GM10248 (cell line): ENCODE data around the gene PWWP2A.

ENCODE experiments used
- CTCF ChIA-PET: fragments of 300-600 bp; sonication (Branson Sonifier 250); formaldehyde crosslinking; extraction: SDS; loops from one replicate; lab custom pipeline; 2021; ENCODE audit warnings: antibody characterized with exemption; lab: Yijun Ruan, JAX
- POLR2A ChIA-PET: fragments of 350-650 bp; sonication (Branson Sonifier 250); formaldehyde crosslinking; extraction: SDS; loops from one replicate; lab custom pipeline; 2020; ENCODE audit warnings: antibody characterized with exemption; lab: Yijun Ruan, JAX
- DNase-seq: peaks from one replicate; pipeline ENCODE4 v3.0.0; 2012; ENCODE audit errors: extremely low spot score
- CTCF ChIP-seq: IDR thresholded peaks from 2 replicates; pipeline ENCODE4 v1.5.1; 2012; ENCODE audit warnings: mild to moderate bottlenecking, low read depth; ENCODE audit errors: extremely low read depth, missing control alignments, control extremely low read depth

The PWWP2A gene

DNA sequence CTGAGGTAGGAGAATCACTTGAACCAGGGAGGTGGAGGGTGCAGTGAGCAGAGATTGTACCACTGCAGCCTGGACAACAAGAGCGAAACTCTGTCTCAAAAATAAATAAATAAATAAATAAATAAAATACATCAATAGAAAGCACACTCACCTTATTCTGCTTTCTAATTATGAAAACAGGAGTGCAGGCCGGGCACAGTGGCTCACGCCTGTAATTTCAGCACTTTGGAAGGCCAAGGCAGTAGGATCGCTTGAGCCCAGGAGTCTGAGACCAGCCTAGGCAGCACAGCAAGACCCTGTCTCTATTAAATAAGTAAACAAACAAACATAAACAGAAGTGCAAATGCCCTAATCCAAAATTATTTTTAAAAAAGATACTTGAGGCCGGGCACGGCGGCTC is 2.3 kb downstream of the PWWP2A start:
- ChIA-PET CTCF (interaction anchor here (1.3 to 1.5 kb wide), 2 partner anchors 13 to 95 kb away, joined by 4 read pairs; no protein-coding TSS in a partner anchor), POLR2A (no interaction called here)
- no peak for DNase-seq
- TF ChIP-seq CTCF, result no peak

DNA sequence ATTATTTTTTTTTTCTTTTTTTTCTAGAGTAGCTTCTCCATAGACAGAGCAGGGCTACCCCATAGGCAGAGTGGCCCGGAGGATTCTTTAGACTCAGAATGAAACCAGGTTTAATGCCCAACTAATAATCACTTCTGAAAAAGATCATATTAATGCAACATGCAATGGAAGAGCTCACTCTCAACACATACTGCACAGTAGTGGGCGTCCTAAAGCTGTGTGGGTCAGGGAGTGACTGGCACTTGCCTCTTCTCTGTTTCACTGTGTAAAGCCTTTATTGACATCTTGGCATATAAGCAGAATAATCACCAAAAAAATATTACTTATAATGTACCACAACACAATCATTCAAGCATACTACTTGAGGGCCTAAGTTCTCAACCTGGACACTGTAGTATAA is 11.1 kb downstream of the PWWP2A start:
- CTCF ChIA-PET, result interaction anchor here (0.7 to 2.8 kb wide), 4 partner anchors 27 to 273 kb away, joined by 3 to 11 read pairs (median 3); no protein-coding TSS in a partner anchor
- no peak for TF ChIP-seq CTCF
- no peak for DNase-seq
- POLR2A ChIA-PET, result interaction anchor here (0.6 kb wide), 1 partner anchor 54 kb away, joined by 10 read pairs; no protein-coding TSS in a partner anchor

DNA sequence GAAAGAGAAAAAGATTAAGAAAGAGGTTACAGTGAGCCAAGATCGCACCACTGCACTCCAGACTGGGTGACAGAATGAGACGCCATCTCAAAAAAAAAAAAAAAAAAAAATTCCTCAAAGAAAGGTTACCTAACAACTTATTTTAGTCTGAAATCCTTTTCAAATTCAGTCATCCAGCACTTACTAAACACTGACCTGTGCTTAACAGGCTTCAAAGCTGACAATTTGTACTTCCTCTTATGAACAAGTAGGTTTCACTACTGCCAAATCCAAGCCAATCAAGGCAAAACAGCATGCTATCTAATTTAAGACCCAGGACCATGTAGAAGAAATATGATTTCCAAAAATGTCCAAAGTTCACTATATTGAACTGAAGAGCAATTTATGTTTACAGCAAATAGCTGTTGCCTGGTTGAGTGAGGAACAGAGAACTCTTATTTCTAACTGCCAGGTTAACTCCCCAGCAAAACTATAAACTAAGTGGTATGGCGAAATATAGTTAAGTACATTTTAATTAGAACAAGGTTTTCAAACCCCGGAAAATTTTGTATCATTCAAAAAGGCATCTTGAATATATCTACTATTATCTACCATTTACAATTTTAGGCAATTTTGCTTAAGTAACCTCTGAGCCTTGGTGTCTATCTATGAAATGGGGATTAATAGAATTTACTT is 13.4 kb downstream of the PWWP2A start:
- CTCF ChIA-PET, result interaction anchor here (2.8 kb wide), 1 partner anchor 25 kb away, joined by 11 read pairs; no protein-coding TSS in a partner anchor
- peak; percentile 50 for DNase-seq
- TF ChIP-seq CTCF, result no peak
- POLR2A ChIA-PET, result no interaction called here

DNA sequence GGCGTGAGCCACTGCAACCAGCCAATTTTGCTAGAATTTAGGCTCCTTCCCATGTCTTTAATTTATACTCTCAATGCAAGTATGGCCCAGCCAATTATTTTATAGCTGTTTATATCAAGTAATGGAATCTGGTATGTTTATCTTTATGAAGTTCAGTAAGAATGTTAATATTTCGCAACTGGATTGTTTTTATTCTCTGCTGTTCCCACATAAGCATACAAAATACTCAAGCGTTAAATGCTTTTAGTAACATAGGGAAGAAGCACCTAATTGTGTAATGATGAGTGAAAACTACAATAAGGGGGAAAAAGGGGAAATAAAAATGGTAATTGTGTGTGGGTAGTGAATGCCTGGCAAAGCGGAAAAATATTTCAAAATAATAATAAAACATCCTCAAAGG is 21.3 kb downstream of the PWWP2A start:
- no peak for DNase-seq
- ChIA-PET CTCF (interaction anchor here (1.2 kb wide), 1 partner anchor 9 kb away, joined by 3 read pairs; no protein-coding TSS in a partner anchor), POLR2A (no interaction called here)
- TF ChIP-seq CTCF, result no peak

DNA sequence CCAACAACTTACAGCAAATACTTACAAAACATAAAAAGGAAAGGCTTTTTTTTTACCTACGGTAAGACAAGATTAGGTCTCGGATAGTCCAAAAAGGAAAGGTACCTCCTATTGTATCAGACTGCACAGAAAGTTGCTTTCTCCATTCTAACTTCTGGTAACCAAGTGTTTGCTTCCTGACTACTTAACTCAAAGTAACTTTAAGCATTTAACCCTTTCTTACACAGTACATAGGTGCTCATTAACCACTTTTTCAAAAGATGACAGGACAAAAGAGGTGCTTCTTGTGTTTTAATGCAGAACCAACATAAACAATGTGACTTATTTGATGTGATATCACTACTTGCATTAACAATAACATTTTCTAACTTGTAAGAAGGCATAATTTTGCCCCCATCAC is 23.1 kb downstream of the PWWP2A start:
- no peak for TF ChIP-seq CTCF
- ChIA-PET CTCF (no interaction called here), POLR2A (no interaction called here)

GRCh38 chr5:160092960-160093707 is 26.1 kb downstream of the PWWP2A start:
- no peak for TF ChIP-seq CTCF
- ChIA-PET CTCF (interaction anchor here (0.7 to 2.9 kb wide), 2 partner anchors 10 to 12 kb away, joined by 3 to 14 read pairs; no protein-coding TSS in a partner anchor), POLR2A (no interaction called here)
- DNase-seq, result peak; percentile 58

More for the DNA sequence above, 23.1 kb downstream of the PWWP2A start:
- no peak for DNase-seq
